Stomach (tissue), 9 donors: ENCODE results near the gene PMP22. TPM values are rescaled to one million over a fixed set of nuclear protein-coding genes. Genes with fewer than 3 reads are reported as not detected.

Experiments used
- DNase-seq, 2 donors: peaks; one replicate each; pipeline versions ENCODE4 v3.0.0 to v3.0.0-alpha.2; 2013 to 2019
- H3K27ac ChIP-seq, 5 donors: fragments of 200-600 bp in 4 of 5; sonication (generic) in 4 of 5; one replicate each; pipeline ENCODE4 v1.5.1; 2013 to 2019; ENCODE audit warnings: mild to moderate bottlenecking in 1 of 5, moderate library complexity in 1 of 5
- H3K27me3 ChIP-seq, 3 donors: fragments of 200-600 bp; sonication (generic); one replicate each; pipeline ENCODE4 v1.5.1; 2017 to 2019; ENCODE audit warnings: mixed run types in 1 of 3
- H3K36me3 ChIP-seq, 4 donors: fragments of 200-600 bp; sonication (generic); 1 replicate in 3 of 4; 2 replicates in 1 of 4; pipeline ENCODE4 v1.5.1; 2016 to 2019
- H3K4me1 ChIP-seq, 4 donors: fragments of 200-600 bp; sonication (generic); one replicate each; pipeline ENCODE4 v1.5.1; 2016 to 2019
- H3K4me3 ChIP-seq, 4 donors: fragments of 200-600 bp; sonication (generic) in 3 of 4; one replicate each; pipeline ENCODE4 v1.5.1; 2016 to 2019; ENCODE audit warnings: mild to moderate bottlenecking in 1 of 4
- H3K9me3 ChIP-seq, 4 donors: fragments of 200-600 bp; sonication (generic); one replicate each; pipeline ENCODE4 v1.5.1; 2016 to 2019
- CTCF ChIP-seq, 7 experiments: fragments of 450-650 bp in 4 of 7; fragments of 200-600 bp in 3 of 7; sonication (generic) in 3 of 7; IDR thresholded peaks; one replicate each; pipeline ENCODE4 v1.5.1; 2016 to 2019; ENCODE audit warnings: antibody characterized with exemption in 7 of 7, control low read depth in 2 of 7, mild to moderate bottlenecking in 1 of 7
- EP300 ChIP-seq: sonication (generic); formaldehyde crosslinking; IDR thresholded peaks from one replicate; pipeline ENCODE4 v1.6.1; 2017; ENCODE audit warnings: antibody characterized with exemption
- POLR2A ChIP-seq, 4 donors: fragments of 450-650 bp; IDR thresholded peaks; one replicate each; pipeline ENCODE4 v1.6.1; 2016; ENCODE audit warnings: antibody characterized with exemption in 4 of 4, control low read depth in 2 of 4, mild to moderate bottlenecking in 1 of 4, moderate library complexity in 1 of 4
- POLR2AphosphoS5 ChIP-seq, 3 donors: sonication (generic); formaldehyde crosslinking; IDR thresholded peaks; one replicate each; pipeline ENCODE4 v1.6.1; 2016; ENCODE audit warnings: antibody characterized with exemption in 3 of 3
- WGBS, 5 donors: extraction: QIAGEN DNeasy Blood & Tissue Kit in 3 of 5; methylation state at CpG; one replicate each; pipeline versions ENCODE4 v1.1.5 to v1.1.7; 2013 to 2018; 5-methylcytosine and 5-hydroxymethylcytosine counted together
- intact Hi-C: fragments of 100-400 bp; cut with DNase I; formaldehyde crosslinking; loops from one replicate; pipeline ENCODE4 v1.15.1; 2023; ENCODE audit warnings: low total_unique reads
- polyA plus RNA-seq, 3 donors: library from polyadenylated mRNA; stranded (reverse); fragments of 200-250 nt; gene quantifications; one replicate each; pipeline ENCODE4 v1.2.3, GENCODE V29; 2013
- total RNA-seq, 5 donors: library from RNA; depleted of rRNA; stranded (reverse); fragments of >200 nt; gene quantifications; one replicate each; pipeline versions ENCODE4 v1.1.0 to v1.2.3, GENCODE V29; 2014 to 2016
- donor health status: healthy with polysubstance abuse.
- donor health status: Bipolar disorder and iron deficiency.
- donor health status: healthy.

PMP22 gene
- total and polyA plus RNA-seq, 8 donors = 34.2 to 168 (median 51.7) TPM

GRCh38 chr17:15303268-15303667, 38.1 kb upstream of the PMP22 start:
- no peak for TF ChIP-seq CTCF (IDR thresholded peaks at IDR 0.05)
- no peak for TF ChIP-seq POLR2AphosphoS5 (IDR thresholded peaks at IDR 0.05)
- no peak for TF ChIP-seq POLR2A (IDR thresholded peaks at IDR 0.05)
- TF ChIP-seq EP300 = no peak
- peaks cover 0 to 3% (median 0%) of the 10 kb centered on the region in 3 donors for H3K27me3 ChIP-seq
- no peak overlapping the region for H3K4me3 ChIP-seq
- no peaks in the 10 kb centered on the region for H3K36me3 ChIP-seq
- no peak overlapping the region for H3K27ac ChIP-seq
- no peaks in the 10 kb centered on the region for H3K9me3 ChIP-seq
- peaks cover 0 to 32% (median 2%) of the 10 kb centered on the region in 4 donors for H3K4me1 ChIP-seq
- 10 to 65% (median 23%) methylated on average over 3 of the region's 3 CpGs for WGBS, 5 donors
- DNase-seq = no peak
- intact Hi-C loops = no loop called here

GRCh38 chr17:15301845-15302244, 36.7 kb upstream of the PMP22 start:
- H3K9me3 ChIP-seq = no peaks in the 10 kb centered on the region

GRCh38 chr17:15298176-15298575, 33.0 kb upstream of the PMP22 start:
- Histone ChIP-seq H3K9me3 (no peaks in the 10 kb centered on the region), H3K27ac (no peak overlapping the region), H3K36me3 (no peaks in the 10 kb centered on the region), H3K27me3 (peaks cover 0 to 3% (median 0%) of the 10 kb centered on the region in 3 donors), H3K4me3 (no peak overlapping the region), H3K4me1 (no peaks in the 10 kb centered on the region)
- no peak for DNase-seq
- TF ChIP-seq POLR2A (IDR thresholded peaks at IDR 0.05) (no peak), POLR2AphosphoS5 (IDR thresholded peaks at IDR 0.05) (no peak), CTCF (IDR thresholded peaks at IDR 0.05) (no peak), EP300 (no peak)
- WGBS, 5 donors = 70 to 90% (median 85%) methylated on average over 5 of the region's 5 CpGs
- intact Hi-C loops = no loop called here

More at GRCh38 chr17:15301845-15302244, 36.7 kb upstream of the PMP22 start:
- intact Hi-C loops = no loop called here
- TF ChIP-seq POLR2A (IDR thresholded peaks at IDR 0.05) (no peak), POLR2AphosphoS5 (IDR thresholded peaks at IDR 0.05) (no peak), EP300 (no peak), CTCF (IDR thresholded peaks at IDR 0.05) (no peak)
- peaks cover 0 to 3% (median 0%) of the 10 kb centered on the region in 3 donors for H3K27me3 ChIP-seq
- 77 to 87% (median 83%) methylated on average over 6 of the region's 6 CpGs for WGBS, 5 donors
- peaks cover 0 to 18% (median 0%) of the 10 kb centered on the region in 4 donors for H3K4me1 ChIP-seq
- H3K4me3 ChIP-seq = no peak overlapping the region
- no peak overlapping the region for H3K27ac ChIP-seq
- DNase-seq = no peak
- no peaks in the 10 kb centered on the region for H3K36me3 ChIP-seq

GRCh38 chr17:15293558-15293957, 28.4 kb upstream of the PMP22 start:
- Histone ChIP-seq H3K4me3 (no peak overlapping the region), H3K27ac (no peak overlapping the region), H3K36me3 (no peaks in the 10 kb centered on the region), H3K4me1 (peaks cover 0 to 16% (median 0%) of the 10 kb centered on the region in 4 donors), H3K9me3 (no peaks in the 10 kb centered on the region), H3K27me3 (no peaks in the 10 kb centered on the region)
- WGBS, 5 donors = 69 to 91% (median 80%) methylated on average over 3 of the region's 3 CpGs
- DNase-seq = no peak
- TF ChIP-seq POLR2AphosphoS5 (IDR thresholded peaks at IDR 0.05) (no peak), CTCF (IDR thresholded peaks at IDR 0.05) (no peak), POLR2A (IDR thresholded peaks at IDR 0.05) (no peak), EP300 (no peak)
- intact Hi-C loops = no loop called here
